ELF-1 (cell line): Measurements from ENCODE around the gene TBC1D3E.
"Not testable (repeated sequence)": the region's sequence is repeated elsewhere in the genome, so short reads cannot be mapped to it uniquely, and the experiment has no call there.

Experiments
- DNase-seq: peaks from one replicate; pipeline ENCODE4 v3.0.0-alpha.2; 2016; ENCODE audit warnings: low read depth, low spot score

TBC1D3E gene

DNA sequence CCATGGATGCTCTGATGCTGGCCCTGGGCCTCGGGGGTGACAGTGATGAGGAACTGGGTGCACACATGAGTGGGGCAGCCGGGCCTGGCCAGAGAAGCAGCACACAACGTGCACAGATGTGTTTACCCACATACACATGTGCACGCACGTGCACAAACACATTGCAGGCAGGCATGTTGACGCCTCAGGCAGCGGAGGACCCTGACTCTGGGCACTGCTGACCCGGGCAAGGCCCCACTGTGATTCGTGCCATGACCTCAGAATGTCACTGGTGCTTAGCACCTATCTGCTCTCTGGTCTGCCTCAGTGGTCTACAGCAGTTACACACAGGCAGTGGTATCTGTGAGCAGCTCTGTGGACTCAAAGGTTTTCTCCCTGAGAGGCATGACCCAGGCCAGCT, at the start of gene TBC1D3E:
Gene TBC1D3E (plus strand): TSS at position 301 of the 400 bp plus-strand sequence. CDS start 1,545 bp downstream, outside the sequence.
- DNase-seq: not testable (repeated sequence)

DNA sequence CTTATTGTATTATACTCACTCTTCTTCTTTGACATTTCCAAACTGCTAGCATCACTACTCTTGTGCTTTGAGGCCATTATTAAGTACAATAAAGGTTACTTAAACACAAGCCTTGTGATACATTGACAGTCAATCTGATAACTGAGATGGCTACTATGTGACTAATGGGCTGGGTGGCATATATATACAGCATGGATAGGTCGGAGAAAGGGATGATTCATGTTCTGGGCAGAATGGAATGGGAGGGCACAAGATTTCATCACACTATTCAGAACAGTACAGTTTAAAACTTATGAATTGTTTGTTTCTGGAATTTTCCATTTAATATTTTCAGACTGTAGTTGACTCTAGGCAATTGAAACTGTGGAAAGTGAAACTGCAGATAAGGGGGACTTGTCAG, 40.4 kb upstream of the TBC1D3E start:
- not testable (repeated sequence) for DNase-seq

DNA sequence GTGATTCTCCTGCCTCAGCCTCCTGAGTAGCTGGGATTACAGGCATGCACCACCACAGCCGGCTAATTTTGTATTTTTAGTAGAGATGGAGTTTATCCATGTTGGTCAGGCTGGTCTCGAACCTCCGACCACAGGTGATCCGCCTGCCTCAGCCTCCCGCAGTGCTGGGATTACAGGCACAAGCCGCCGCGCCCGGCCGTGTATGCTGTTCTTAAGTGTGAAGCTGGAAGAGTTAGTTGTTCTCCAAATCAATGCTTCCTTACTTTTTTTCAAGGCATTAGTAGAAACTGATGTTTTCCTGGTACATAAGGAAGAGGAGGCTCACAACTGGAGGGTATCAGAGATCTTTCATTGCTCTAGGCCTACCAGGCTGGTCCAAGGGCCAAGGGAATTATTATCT, 39.6 kb upstream of the TBC1D3E start:
- not testable (repeated sequence) for DNase-seq

DNA sequence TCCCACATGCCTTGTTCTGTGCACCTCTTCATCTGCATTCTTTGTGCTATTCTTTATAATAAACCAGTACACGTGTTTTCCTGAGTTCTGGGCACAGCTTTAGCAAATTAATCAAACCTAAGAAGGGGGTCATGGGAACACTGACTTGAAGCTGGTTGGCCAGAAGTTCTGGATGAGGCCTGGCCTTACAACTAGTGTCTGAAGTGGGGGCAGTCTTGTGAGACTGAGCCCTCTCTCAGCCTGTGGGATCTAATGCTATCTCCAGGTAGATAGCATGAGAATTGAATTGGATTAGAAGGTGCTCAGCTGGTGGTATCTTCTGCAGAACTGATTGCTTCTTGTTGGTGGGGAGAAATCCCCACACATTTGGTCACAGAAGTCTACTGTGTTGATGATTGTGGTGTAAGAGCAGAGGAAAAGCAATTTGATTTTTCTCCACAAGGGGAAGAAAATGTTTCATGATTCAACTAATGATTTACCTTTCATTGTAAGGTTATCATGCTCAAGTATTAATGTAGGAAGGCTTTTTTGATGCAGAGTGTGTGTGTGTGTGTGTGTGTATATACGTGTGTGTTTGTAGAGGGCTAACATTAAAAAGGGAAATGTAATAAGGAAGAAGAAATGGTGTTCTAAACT, 33.6 kb upstream of the TBC1D3E start:
- not testable (repeated sequence) for DNase-seq

DNA sequence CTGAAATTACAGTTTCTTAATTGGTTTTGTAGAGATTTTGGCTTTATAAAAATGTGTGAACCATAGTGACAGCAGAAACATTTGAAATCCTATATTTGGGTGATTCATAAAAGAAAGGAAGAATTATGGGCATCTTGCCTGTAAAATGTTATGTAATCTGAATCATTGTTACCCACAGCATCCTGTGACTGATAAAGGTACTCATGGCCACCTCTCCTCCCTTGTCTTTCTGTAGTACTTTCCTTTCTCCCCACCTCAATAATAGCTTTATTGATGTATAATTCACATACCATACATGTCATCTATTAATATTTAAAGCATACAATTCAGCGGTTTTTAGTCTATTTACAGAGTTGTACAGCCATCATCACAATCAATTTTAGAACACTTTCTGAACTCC, 28.5 kb upstream of the TBC1D3E start:
- not testable (repeated sequence) for DNase-seq

DNA sequence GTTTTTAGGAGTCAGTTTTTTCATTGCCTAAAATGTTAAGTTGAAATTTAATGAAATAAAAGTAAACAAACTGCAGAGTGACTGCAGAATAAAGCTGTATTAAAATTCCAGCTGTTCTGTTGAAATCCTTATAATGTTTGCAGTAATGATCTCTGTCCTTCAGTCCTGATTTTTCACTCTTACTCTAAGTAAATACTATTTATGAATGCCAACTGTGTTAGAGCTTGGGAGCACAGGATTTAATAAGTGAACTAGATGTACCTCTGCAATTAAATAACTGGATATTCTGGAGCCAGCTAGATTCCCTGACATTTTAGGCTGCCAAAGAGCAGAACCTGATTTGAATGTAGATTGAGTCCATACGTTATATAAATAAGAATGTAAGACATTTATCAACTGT, 7.9 kb upstream of the TBC1D3E start:
- not testable (repeated sequence) for DNase-seq

DNA sequence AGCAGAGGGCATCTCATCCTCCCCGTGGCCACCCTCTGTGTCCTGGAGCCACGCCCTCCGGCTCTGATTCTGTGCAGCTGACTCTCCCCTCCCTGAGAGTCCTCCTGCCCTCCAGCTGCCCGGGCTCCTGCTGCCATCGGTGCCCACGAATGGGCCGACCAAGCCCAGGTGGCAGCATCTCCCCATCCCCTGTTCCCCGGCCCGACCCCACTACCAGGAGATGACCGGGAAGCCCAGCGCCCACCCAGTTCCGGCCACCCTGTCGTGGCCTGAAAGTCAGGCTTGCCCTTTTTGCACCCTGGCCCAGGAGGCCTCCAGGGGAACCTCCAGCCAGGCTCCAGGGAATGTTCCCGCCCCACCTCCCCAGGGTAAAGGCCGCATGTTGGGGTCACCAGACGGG, 7.1 kb downstream of the TBC1D3E start:
- not testable (repeated sequence) for DNase-seq
